ENCODE data around the gene MET.

MET gene

DNA sequence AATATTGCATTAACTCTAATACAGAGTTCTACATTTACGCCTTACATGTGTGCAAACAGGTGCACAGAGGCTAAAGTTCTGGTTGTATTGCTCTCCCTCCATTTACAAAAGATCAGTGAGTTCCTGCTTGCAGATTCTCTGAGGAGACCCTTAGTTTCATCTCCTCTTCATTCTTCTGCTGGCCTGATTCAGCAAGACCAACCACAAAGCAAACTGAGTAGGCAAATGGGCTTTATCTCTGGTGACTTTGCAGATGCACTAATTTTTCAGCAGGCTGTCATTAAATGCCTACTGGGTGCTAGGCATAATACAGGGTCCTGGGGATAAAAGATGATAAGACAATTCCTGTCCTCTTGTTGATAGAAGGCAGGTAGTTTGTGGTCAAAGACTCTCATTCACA, 56.4 kb downstream of the MET start:
- DNase-seq: no peak
- TF ChIP-seq, protein P1, sequence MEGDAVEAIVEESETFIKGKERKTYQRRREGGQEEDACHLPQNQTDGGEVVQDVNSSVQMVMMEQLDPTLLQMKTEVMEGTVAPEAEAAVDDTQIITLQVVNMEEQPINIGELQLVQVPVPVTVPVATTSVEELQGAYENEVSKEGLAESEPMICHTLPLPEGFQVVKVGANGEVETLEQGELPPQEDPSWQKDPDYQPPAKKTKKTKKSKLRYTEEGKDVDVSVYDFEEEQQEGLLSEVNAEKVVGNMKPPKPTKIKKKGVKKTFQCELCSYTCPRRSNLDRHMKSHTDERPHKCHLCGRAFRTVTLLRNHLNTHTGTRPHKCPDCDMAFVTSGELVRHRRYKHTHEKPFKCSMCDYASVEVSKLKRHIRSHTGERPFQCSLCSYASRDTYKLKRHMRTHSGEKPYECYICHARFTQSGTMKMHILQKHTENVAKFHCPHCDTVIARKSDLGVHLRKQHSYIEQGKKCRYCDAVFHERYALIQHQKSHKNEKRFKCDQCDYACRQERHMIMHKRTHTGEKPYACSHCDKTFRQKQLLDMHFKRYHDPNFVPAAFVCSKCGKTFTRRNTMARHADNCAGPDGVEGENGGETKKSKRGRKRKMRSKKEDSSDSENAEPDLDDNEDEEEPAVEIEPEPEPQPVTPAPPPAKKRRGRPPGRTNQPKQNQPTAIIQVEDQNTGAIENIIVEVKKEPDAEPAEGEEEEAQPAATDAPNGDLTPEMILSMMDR (IDR thresholded peaks at IDR 0.05): no peak
- Mint-ChIP-seq H3K27ac (no peak overlapping the region), H3K4me3 (no peak overlapping the region), H3K4me1 (peaks cover 16% of the 10 kb centered on the region), H3K27me3 (ENCODE audit: low read depth, poor library complexity) (peaks cover 10% of the 10 kb centered on the region), H3K36me3 (ENCODE audit: low read depth) (no peaks in the 10 kb centered on the region), H3K9me3 (peaks cover 8% of the 10 kb centered on the region)

DNA sequence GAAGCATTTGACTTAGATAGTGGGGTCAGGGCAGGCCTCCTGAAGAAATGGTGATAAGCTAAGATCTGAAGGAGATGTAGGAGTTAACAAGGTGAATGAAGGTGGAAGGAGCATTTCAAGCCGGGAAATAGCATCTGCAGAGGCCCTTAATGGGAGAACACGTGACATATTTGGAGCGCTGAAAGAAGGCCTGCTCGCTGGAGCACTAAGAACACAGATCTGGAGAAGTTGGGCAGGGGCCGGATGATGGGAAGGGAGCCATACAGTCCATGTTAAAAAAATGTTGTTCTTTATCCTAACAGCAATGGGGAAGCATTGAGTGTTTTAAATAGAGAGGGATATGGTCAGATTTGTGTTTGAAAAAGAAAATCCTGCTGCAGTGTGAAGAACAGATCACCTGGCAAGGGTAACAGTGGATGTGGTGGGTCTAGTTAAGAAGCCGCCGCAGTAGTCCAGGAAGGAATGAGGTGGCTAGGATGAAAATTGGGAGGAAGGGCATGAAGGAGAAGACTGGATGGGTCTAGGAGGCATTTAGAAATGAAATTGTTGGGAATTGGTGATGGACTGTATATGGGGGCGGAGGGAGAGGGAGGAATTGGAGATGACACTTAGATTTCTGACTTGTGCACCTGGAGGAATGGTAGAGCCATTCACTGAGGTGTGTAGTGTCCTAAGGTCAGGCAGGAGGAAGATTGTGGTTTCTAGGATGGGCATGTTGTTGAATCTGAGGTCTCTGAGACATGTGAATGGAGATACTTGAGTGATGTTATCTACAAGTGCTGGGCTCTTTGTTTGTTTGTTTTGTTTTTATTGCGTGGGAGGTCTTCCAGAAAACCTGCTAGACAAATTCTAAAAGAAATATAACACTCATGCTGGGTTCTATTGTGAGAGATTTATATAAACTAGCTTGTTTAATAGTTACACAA, 58.4 kb downstream of the MET start:
- H3K4me3 Mint-ChIP-seq: no peak overlapping the region
- peaks cover 19% of the 10 kb centered on the region for H3K4me1 Mint-ChIP-seq
- H3K27ac Mint-ChIP-seq: no peak overlapping the region
- H3K36me3 Mint-ChIP-seq (ENCODE audit: low read depth): no peaks in the 10 kb centered on the region
- no peaks in the 10 kb centered on the region for H3K9me3 Mint-ChIP-seq
- TF ChIP-seq, protein P1 (IDR thresholded peaks at IDR 0.05): no peak
- H3K27me3 Mint-ChIP-seq (ENCODE audit: low read depth, poor library complexity): peaks cover 10% of the 10 kb centered on the region
- no peak for DNase-seq

DNA sequence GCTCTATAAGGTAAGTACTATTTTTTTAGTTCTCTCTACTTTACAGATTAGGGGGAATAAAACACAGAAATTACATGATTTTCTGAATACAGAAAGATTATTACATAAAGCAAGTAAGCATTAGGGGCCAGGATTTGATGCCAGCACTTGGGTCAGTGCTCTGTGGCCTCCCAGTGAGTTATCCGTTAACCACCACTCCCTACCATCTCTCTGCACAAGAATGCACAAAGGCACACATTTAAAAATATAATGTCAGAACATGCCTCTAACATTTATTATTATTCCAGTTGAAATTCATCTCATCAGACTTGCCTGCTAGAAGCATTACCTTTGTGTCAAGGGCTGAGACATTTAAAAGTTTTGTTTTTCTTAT, 59.0 kb downstream of the MET start:
- Mint-ChIP-seq H3K27ac (no peak overlapping the region), H3K27me3 (ENCODE audit: low read depth, poor library complexity) (peaks cover 15% of the 10 kb centered on the region), H3K36me3 (ENCODE audit: low read depth) (no peaks in the 10 kb centered on the region), H3K9me3 (no peaks in the 10 kb centered on the region), H3K4me3 (no peak overlapping the region), H3K4me1 (peaks cover 20% of the 10 kb centered on the region)
- TF ChIP-seq, protein P1 (IDR thresholded peaks at IDR 0.05): no peak
- DNase-seq: no peak

DNA sequence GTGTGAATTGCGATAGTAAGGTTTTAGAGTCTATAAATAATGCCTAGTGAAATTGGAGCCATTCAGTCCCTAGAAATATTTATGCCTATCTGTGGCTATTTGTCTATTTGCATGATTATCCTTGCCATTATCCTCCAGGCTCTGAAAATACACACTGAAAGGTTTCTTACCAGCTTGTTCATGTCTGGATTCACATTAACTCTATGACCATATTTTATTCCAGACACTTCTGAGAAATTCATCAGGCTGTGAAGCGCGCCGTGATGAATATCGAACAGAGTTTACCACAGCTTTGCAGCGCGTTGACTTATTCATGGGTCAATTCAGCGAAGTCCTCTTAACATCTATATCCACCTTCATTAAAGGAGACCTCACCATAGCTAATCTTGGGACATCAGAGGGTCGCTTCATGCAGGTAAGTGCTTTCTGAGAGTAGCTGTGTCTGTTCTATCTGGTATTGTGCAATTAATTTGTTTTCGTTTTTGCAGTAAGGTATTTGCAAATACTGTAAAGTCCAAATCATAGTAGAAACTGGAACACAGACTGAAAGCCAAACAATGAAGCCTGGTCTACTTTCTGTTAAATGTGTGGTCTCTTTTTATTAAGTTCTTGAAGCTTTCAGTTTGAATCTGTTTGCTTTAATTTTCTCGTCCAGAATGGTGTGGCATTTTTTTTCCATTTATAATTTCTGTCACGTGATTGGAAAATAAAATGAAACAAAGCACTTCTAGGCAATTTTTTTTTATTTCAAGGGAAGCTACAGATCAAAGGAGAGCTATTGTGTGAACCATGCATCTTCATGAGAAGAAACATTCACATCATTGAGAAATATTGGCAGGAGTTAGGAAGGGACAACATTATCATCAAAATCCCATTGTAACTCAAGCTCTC, 59.7 kb downstream of the MET start:
- Mint-ChIP-seq H3K4me1 (peaks cover 20% of the 10 kb centered on the region), H3K27me3 (ENCODE audit: low read depth, poor library complexity) (peaks cover 14% of the 10 kb centered on the region), H3K27ac (no peak overlapping the region), H3K36me3 (ENCODE audit: low read depth) (no peaks in the 10 kb centered on the region), H3K4me3 (no peak overlapping the region), H3K9me3 (no peaks in the 10 kb centered on the region)
- TF ChIP-seq, protein P1 (IDR thresholded peaks at IDR 0.05): no peak
- DNase-seq: no peak

DNA sequence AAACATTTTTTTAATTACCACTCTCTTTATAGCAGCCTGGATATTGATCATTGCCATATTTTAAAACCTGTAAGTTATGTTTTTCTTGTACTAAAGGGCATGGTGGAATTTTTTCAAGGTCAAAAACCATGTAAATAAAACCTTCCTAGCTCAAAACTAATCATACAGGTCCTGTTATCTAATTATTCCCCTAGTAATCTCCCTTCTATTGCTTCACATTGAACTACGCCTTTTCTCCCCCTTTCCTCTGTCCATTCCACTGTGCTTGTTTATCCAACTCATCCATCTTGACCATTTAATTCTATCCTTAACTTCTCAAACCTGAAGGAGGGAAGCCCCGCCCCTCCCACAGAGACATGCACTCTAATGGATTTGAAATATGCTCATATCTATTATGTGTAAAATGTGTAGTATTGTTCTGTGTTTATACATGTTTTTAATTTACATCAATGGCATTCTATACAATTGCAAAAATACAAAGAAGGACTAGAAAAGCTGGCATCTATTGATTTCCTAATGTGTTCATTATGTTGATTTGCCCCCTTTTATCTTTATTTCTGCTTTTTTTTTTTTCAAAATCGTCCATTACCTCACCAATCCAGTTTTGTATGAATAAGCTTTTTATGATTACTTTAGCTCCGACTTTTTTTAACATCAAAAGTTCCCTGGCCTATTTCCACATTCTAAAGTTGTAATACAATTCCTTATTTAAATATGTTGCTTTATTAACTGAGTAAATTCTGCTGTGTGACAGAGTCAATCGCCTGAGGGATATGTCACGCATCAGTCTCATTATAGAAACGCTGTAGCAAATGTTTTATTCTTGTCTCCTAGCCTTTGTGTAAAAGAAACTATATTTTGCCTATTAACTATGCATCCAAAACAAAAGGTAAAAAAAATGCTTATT, 61.0 kb downstream of the MET start:
- no peak for DNase-seq
- Mint-ChIP-seq H3K27ac (no peak overlapping the region), H3K4me3 (no peak overlapping the region), H3K9me3 (no peaks in the 10 kb centered on the region), H3K36me3 (ENCODE audit: low read depth) (no peaks in the 10 kb centered on the region), H3K4me1 (peaks cover 26% of the 10 kb centered on the region), H3K27me3 (ENCODE audit: low read depth, poor library complexity) (peaks cover 15% of the 10 kb centered on the region)
- TF ChIP-seq, protein P1 (IDR thresholded peaks at IDR 0.05): no peak
